GM23248 (cell line): ENCODE data around the gene BPIFB6. TPM values are rescaled to one million over a fixed set of nuclear protein-coding genes. Genes with fewer than 3 reads are reported as not detected.

Experiments
- DNase-seq: peaks from one replicate; pipeline ENCODE4 v3.0.0-alpha.2; 2015
- H2AFZ ChIP-seq: fragments of 200-600 bp; sonication (generic); 2 replicates; pipeline ENCODE4 v1.6.1; 2016; ENCODE audit warnings: antibody characterized with exemption
- H3F3A ChIP-seq: fragments of 200-600 bp; sonication (generic); 2 replicates; pipeline ENCODE4 v1.6.1; 2016; ENCODE audit warnings: mild to moderate bottlenecking, antibody characterized with exemption, mixed run types; ENCODE audit not compliant: insufficient read depth
- H3K27ac ChIP-seq: fragments of 200-600 bp; sonication (generic); 2 replicates; pipeline ENCODE4 v1.5.1; 2016; ENCODE audit warnings: mild to moderate bottlenecking
- H3K27me3 ChIP-seq: fragments of 200-600 bp; sonication (generic); replicated peaks from 2 replicates; pipeline ENCODE4 v1.6.1; 2016; ENCODE audit warnings: mild to moderate bottlenecking; ENCODE audit not compliant: insufficient read depth
- H3K36me3 ChIP-seq: fragments of 200-600 bp; sonication (generic); 2 replicates; pipeline ENCODE4 v1.6.1; 2016; ENCODE audit warnings: low read depth, mild to moderate bottlenecking
- H3K4me1 ChIP-seq: fragments of 200-600 bp; sonication (generic); 2 replicates; pipeline ENCODE4 v1.6.1; 2016; ENCODE audit warnings: mild to moderate bottlenecking; ENCODE audit not compliant: insufficient read depth
- H3K4me2 ChIP-seq: fragments of 200-600 bp; sonication (generic); one replicate; pipeline ENCODE4 v1.6.1; 2016; ENCODE audit warnings: mild to moderate bottlenecking; ENCODE audit not compliant: unreplicated experiment
- H3K4me3 ChIP-seq: fragments of 200-600 bp; sonication (generic); 2 replicates; pipeline ENCODE4 v1.5.1; 2016; ENCODE audit warnings: mild to moderate bottlenecking
- H3K79me2 ChIP-seq: fragments of 200-600 bp; sonication (generic); 2 replicates; pipeline ENCODE4 v1.6.1; 2016; ENCODE audit warnings: mild to moderate bottlenecking; ENCODE audit not compliant: insufficient read depth
- H3K9ac ChIP-seq: fragments of 200-600 bp; sonication (generic); 2 replicates; pipeline ENCODE4 v1.6.1; 2016; ENCODE audit warnings: mild to moderate bottlenecking
- H3K9me2 ChIP-seq: fragments of 200-600 bp; sonication (generic); 2 replicates; pipeline ENCODE4 v1.6.1; 2016; ENCODE audit warnings: mixed run types, mild to moderate bottlenecking, moderate library complexity; ENCODE audit not compliant: insufficient read depth
- H3K9me3 ChIP-seq: fragments of 200-600 bp; sonication (generic); one replicate; pipeline ENCODE4 v1.6.1; 2017; ENCODE audit warnings: low read depth
- H4K20me1 ChIP-seq: fragments of 200-600 bp; sonication (generic); 2 replicates; pipeline ENCODE4 v1.6.0; 2016; ENCODE audit not compliant: insufficient read depth
- EZH2 ChIP-seq: fragments of 200-600 bp; sonication (generic); IDR thresholded peaks from 2 replicates; pipeline ENCODE4 v1.6.1; 2018; ENCODE audit warnings: antibody characterized with exemption, mild to moderate bottlenecking; ENCODE audit not compliant: insufficient read depth, poor library complexity, severe bottlenecking
- EZH2phosphoT487 ChIP-seq: fragments of 200-600 bp; sonication (generic); IDR thresholded peaks from 2 replicates; pipeline ENCODE4 v1.6.1; 2018; ENCODE audit warnings: antibody characterized with exemption, moderate library complexity, mild to moderate bottlenecking, low read depth; ENCODE audit not compliant: insufficient read depth
- WGBS, 2 experiments: methylation state at CpG; one replicate each; pipeline ENCODE4 v1.1.6; 2015 to 2017; ENCODE audit warnings: low lambda C conversion rate in 2 of 2, low coverage in 1 of 2; ENCODE audit errors: missing lambda C conversion rate in 2 of 2; 5-methylcytosine and 5-hydroxymethylcytosine counted together
- in situ Hi-C: fragments of 300-500 bp; cut with MboI; formaldehyde crosslinking; loops from 2 replicates; pipeline ENCODE4 v1.15.0; 2020
- polyA plus RNA-seq: library from polyadenylated mRNA; unstranded; fragments of >200 nt; fragmentation: Nextera tagmentation; extraction: Ambion mirVana; gene quantifications from 2 replicates; pipeline ENCODE4 v1.2.1, GENCODE V29; 2016
- total RNA-seq: library from RNA; depleted of rRNA; stranded (reverse); fragments of >200 nt; shearing (Covaris generic); gene quantifications from 2 replicates; pipeline ENCODE4 v1.2.3, GENCODE V29; 2014

BPIFB6 gene
- total and polyA plus RNA-seq, 2 experiments from 2014 or later, result not detected

DNA sequence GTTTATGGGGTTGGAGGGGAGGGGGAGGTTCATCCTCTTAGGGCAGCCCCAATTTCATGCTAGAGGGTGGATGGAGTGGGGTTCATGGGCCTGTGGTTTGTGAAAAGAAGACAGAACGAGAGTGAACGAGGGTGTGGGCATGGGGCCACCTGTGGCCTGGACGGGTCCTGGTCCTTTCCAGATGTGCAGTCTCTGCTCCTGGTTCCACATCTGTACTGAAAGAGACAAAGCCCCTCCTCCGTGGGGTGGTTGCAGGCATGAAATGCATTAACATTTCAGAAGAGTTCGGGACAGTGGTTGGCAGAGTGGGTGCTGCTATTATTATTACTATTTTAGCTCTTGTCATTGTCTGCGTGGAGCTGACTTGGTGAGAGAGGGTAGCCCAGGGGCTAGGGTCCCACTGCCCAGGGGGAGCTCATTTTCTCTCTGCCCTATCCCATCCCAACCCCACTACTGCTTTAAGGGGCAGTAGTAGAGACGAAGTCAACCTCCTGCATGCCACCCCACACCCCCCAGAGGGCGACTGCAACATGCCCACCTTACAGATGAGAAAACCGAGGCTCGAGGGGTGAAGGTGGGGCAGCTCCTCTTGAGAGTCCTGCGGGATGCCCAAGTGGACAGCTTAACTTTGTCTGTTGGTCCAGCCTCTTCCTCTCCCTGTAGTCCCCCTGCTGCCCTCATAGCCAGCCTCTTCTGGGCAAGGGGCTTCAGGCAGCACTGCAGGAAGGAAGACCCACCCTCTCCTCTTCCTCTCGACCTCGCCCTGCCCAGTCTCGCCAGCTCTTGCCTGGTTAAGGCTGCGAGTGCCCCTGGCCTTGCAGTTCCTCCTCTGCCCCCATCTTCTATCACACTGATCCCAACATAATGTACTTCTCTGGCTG lies 15.5 kb upstream of the BPIFB6 start:
- H3K27ac ChIP-seq, result no peak overlapping the region
- no peak overlapping the region for H3K4me3 ChIP-seq
- 17 to 20% methylated on average over 15 of the region's 15 CpGs for WGBS, 2 experiments
- H3K4me1 ChIP-seq, result no peaks in the 10 kb centered on the region
- H3K9ac ChIP-seq, result no peak overlapping the region
- H3K36me3 ChIP-seq, result no peaks in the 10 kb centered on the region
- TF ChIP-seq EZH2phosphoT487, result no peak
- TF ChIP-seq EZH2, result no peak
- no peak for DNase-seq
- in situ Hi-C loops, result no loop called here
- H4K20me1 ChIP-seq, result no peaks in the 10 kb centered on the region
- H3K9me3 ChIP-seq, result no peaks in the 10 kb centered on the region
- no peaks in the 10 kb centered on the region for H3K79me2 ChIP-seq
- H3K4me2 ChIP-seq, result no peak overlapping the region
- no peak overlapping the region for H2AFZ ChIP-seq
- H3F3A ChIP-seq, result no peaks in the 10 kb centered on the region
- no peaks in the 10 kb centered on the region for H3K9me2 ChIP-seq
- peaks cover 49% of the 10 kb centered on the region for H3K27me3 ChIP-seq

DNA sequence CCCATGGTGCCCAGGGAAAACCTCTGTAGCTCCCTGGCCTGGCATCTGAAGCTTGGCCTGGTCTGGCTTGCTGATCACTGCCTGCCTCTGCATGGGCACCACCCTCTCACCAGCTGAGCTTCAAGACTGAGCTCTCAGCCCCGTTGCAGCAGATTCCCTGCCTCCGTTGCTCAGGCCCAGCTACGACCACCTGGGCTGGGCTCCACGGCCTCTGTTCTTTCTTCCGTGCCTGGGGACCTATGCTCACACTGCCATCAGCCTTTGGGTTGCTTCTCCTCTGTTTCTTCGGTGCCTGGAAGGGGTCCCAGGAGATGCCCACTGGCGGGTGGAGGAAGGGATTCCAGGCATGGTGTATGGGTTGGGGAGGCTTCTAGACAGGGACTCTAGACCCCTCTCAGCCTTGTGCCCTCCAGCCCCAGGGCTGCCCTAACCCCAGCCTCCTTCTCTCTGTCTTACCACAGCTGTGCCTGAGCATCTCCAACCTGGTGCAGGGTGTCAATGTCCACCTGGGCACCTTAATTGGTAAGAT lies 14.8 kb upstream of the BPIFB6 start:
- TF ChIP-seq EZH2phosphoT487 (no peak), EZH2 (no peak)
- Histone ChIP-seq H3K27ac (no peak overlapping the region), H3K36me3 (no peaks in the 10 kb centered on the region), H3K9ac (no peak overlapping the region), H3K27me3 (peaks cover 44% of the 10 kb centered on the region), H3K4me2 (no peak overlapping the region), H3K9me3 (no peaks in the 10 kb centered on the region), H3K4me3 (no peak overlapping the region), H3K9me2 (no peaks in the 10 kb centered on the region), H4K20me1 (no peaks in the 10 kb centered on the region), H3F3A (no peaks in the 10 kb centered on the region), H3K79me2 (no peaks in the 10 kb centered on the region), H2AFZ (no peak overlapping the region), H3K4me1 (no peaks in the 10 kb centered on the region)
- no peak for DNase-seq
- in situ Hi-C loops, result no loop called here
- 19 to 23% methylated on average over 7 of the region's 7 CpGs for WGBS, 2 experiments

DNA sequence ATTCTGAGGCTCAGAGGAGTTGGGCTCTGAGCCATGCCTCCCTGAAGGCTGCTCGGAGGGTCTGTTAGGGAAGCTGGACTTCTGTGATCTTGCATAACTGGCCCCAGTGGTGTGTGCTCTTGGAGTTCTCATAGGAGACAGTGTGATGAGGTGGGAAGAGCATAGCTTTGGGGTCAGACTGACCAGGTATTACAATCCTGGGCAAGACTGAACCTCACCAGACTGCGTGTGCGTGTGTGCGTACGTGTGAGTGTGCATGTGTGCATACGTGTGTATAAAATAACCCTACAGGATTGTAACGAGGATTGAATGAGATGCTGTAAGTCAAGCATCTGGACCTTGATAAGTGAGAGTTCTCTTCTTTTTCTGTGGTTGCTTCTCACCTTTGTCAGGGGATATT lies 13.9 kb upstream of the BPIFB6 start:
- peaks cover 41% of the 10 kb centered on the region for H3K27me3 ChIP-seq
- H3F3A ChIP-seq, result no peaks in the 10 kb centered on the region
- H3K36me3 ChIP-seq, result no peaks in the 10 kb centered on the region
- H3K9ac ChIP-seq, result no peak overlapping the region
- 52 to 54% methylated on average over 7 of the region's 7 CpGs for WGBS, 2 experiments
- H3K4me3 ChIP-seq, result no peak overlapping the region
- no peaks in the 10 kb centered on the region for H3K4me1 ChIP-seq
- no peak overlapping the region for H3K4me2 ChIP-seq
- TF ChIP-seq EZH2 (no peak), EZH2phosphoT487 (no peak)
- no peaks in the 10 kb centered on the region for H3K9me3 ChIP-seq
- H3K79me2 ChIP-seq, result no peaks in the 10 kb centered on the region
- H4K20me1 ChIP-seq, result no peaks in the 10 kb centered on the region
- no peak for DNase-seq
- H3K9me2 ChIP-seq, result no peaks in the 10 kb centered on the region
- in situ Hi-C loops, result no loop called here
- H2AFZ ChIP-seq, result no peak overlapping the region
- H3K27ac ChIP-seq, result no peak overlapping the region

DNA sequence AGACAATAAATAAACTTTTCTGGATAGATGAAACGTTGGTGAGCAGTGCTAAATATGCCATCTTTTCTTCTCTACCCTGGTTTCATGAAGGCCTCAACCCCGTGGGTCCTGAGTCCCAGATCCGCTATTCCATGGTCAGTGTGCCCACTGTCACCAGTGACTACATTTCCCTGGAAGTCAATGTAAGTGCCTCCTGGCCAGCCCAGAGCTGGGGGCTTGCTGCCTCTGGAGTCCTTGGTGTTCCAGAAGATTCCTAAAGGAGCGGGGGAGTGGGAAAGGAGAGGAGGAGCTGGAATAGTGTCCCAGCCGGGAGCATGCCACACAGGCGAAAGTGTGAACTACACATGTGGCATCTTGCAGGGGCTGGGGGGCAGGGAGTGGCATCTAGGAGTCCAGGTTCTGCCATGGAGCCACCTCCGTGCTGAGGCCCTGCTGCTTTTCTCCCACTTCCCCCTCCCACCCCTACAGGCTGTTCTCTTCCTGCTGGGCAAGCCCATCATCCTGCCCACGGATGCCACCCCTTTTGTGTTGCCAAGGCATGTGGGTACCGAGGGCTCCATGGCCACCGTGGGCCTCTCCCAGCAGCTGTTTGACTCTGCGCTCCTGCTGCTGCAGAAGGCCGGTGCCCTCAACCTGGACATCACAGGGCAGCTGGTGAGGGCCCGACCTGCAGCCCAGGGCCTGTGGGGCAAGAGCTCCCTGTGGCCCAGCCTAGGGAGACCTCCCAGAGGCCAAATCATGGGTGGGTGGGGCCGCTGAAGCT lies 13.1 kb upstream of the BPIFB6 start:
- Histone ChIP-seq H2AFZ (no peak overlapping the region), H3K9me3 (no peaks in the 10 kb centered on the region), H3K27me3 (peaks cover 33% of the 10 kb centered on the region), H3K4me3 (no peak overlapping the region), H3K4me2 (no peak overlapping the region), H3K9me2 (no peaks in the 10 kb centered on the region), H3K27ac (no peak overlapping the region), H3K79me2 (no peaks in the 10 kb centered on the region), H3K4me1 (no peaks in the 10 kb centered on the region), H3F3A (no peaks in the 10 kb centered on the region), H3K9ac (no peak overlapping the region), H4K20me1 (no peaks in the 10 kb centered on the region), H3K36me3 (no peaks in the 10 kb centered on the region)
- in situ Hi-C loops, result no loop called here
- 31 to 45% methylated on average over 12 to 14 of the region's 14 CpGs for WGBS, 2 experiments
- TF ChIP-seq EZH2phosphoT487 (no peak), EZH2 (no peak)
- no peak for DNase-seq
